ENCODE measurements around the gene MAP7. TPM values are rescaled to one million over a fixed set of nuclear protein-coding genes. Genes with fewer than 3 reads are reported as not detected.

Gene MAP7
- total and polyA plus RNA-seq, 2 experiments from 2014 or later: 44.7 to 49.2 TPM

- TF ChIP-seq ZNF462 (CRISPR knock-in tag; IDR thresholded peaks at IDR 0.05): no peak
- no peak for TF ChIP-seq ZNF114 (CRISPR knock-in tag; IDR thresholded peaks at IDR 0.05)
- no peak for TF ChIP-seq STAT1 (IDR thresholded peaks at IDR 0.05; ENCODE audit: unreplicated experiment)
- TF ChIP-seq JUNB (IDR thresholded peaks at IDR 0.05; ENCODE audit: unreplicated experiment): no peak
- TF ChIP-seq ZNF331 (CRISPR knock-in tag; IDR thresholded peaks at IDR 0.05; ENCODE audit: low read depth): no peak
- TF ChIP-seq CREB1 (CRISPR knock-in tag; IDR thresholded peaks at IDR 0.05; ENCODE audit: low read depth): no peak
- TF ChIP-seq NANOG (IDR thresholded peaks at IDR 0.05; ENCODE audit: borderline replicate concordance): no peak
- TF ChIP-seq REST (IDR thresholded peaks at IDR 0.05; ENCODE audit: unreplicated experiment): no peak
- no peak for TF ChIP-seq POLR2AphosphoS5 (IDR thresholded peaks at IDR 0.05; ENCODE audit: low read depth)
- no peak for TF ChIP-seq CTCF (conservative IDR thresholded peaks at IDR 0.05; ENCODE audit: low read depth in 2 of 2)
- no peak for TF ChIP-seq EZH2 (IDR thresholded peaks at IDR 0.05; ENCODE audit: low read depth, unreplicated experiment)
Observed at GRCh38 chr6:136517582-136517981, 32.6 kb downstream of the MAP7 start (continued).
